Endodermal cell (in vitro differentiated cells): Measurements from ENCODE around the gene OCRL. TPM values are rescaled to one million over a fixed set of nuclear protein-coding genes. Genes with fewer than 3 reads are reported as not detected.

ENCODE experiments used
- DNase-seq: peaks from one replicate; pipeline ENCODE4 v3.0.0-alpha.2; 2017
- H3K27ac ChIP-seq: 2 replicates; pipeline ENCODE4 v1.5.1; 2013; ENCODE audit warnings: mild to moderate bottlenecking, low read depth, low read length, moderate library complexity
- H3K27me3 ChIP-seq: 2 replicates; pipeline ENCODE4 v1.6.1; 2013; ENCODE audit warnings: mild to moderate bottlenecking, low read length, moderate library complexity; ENCODE audit not compliant: insufficient read depth, control insufficient read depth, poor library complexity, severe bottlenecking
- H3K36me3 ChIP-seq: 2 replicates; pipeline ENCODE4 v1.7.0; 2013; ENCODE audit warnings: mild to moderate bottlenecking, low read length, moderate library complexity; ENCODE audit not compliant: control insufficient read depth, insufficient read depth
- H3K4me1 ChIP-seq: one replicate; pipeline ENCODE4 v1.7.0; 2013; ENCODE audit warnings: low read length; ENCODE audit not compliant: control insufficient read depth, insufficient read depth
- H3K4me3 ChIP-seq: 2 replicates; pipeline ENCODE4 v1.5.1; 2013; ENCODE audit warnings: mild to moderate bottlenecking, low read length, moderate library complexity
- H3K9ac ChIP-seq: 2 replicates; pipeline ENCODE4 v1.6.1; 2013; ENCODE audit warnings: mild to moderate bottlenecking, low read length, moderate library complexity; ENCODE audit not compliant: poor library complexity, severe bottlenecking; ENCODE audit errors: extremely low read depth
- H3K9me3 ChIP-seq: 2 replicates; pipeline ENCODE4 v1.6.1; 2013; ENCODE audit warnings: mild to moderate bottlenecking, low read length, moderate library complexity; ENCODE audit not compliant: control insufficient read depth
- H3K27ac Mint-ChIP-seq: 2 replicates; pipeline ENCODE4 v1.8.0; 2020; ENCODE audit warnings: mixed read lengths
- H3K27me3 Mint-ChIP-seq: 2 replicates; pipeline ENCODE4 v1.8.0; 2021; ENCODE audit warnings: mild to moderate bottlenecking, mixed read lengths; ENCODE audit not compliant: insufficient read depth
- H3K36me3 Mint-ChIP-seq: 2 replicates; pipeline ENCODE4 v1.8.0; 2020; ENCODE audit warnings: low read depth, mixed read lengths
- H3K4me1 Mint-ChIP-seq: 2 replicates; pipeline ENCODE4 v1.8.0; 2020; ENCODE audit warnings: mixed read lengths
- H3K4me3 Mint-ChIP-seq: 2 replicates; pipeline ENCODE4 v1.8.0; 2020; ENCODE audit warnings: mild to moderate bottlenecking, moderate library complexity, mixed read lengths
- H3K9me3 Mint-ChIP-seq: 2 replicates; pipeline ENCODE4 v1.8.0; 2020; ENCODE audit warnings: mild to moderate bottlenecking, mixed read lengths
- WGBS, 2 experiments: methylation state at CpG; one replicate each; pipeline versions ENCODE4 v1.1.5 to v1.1.7; 2013; ENCODE audit warnings: missing lambda C conversion rate in 2 of 2, mixed read lengths in 1 of 2; ENCODE audit not compliant: insufficient coverage in 1 of 2, insufficient read length in 1 of 2; 5-methylcytosine and 5-hydroxymethylcytosine counted together
- total RNA-seq, 2 donors: library from RNA; stranded (reverse); fragmentation: NEBNext Ultra II Directional in 1 of 2; extraction: Animal tissue kit (Norgen Biotek cat#: 25700) in 1 of 2; gene quantifications; 2 replicates in 1 of 2; 3 replicates in 1 of 2; pipeline ENCODE4 v1.2.1, GENCODE V29; 2021
- TF ChIP-seq, protein P1 (sequence below): fragments of 200-600 bp; sonication (generic); conservative IDR thresholded peaks from 2 replicates; pipeline ENCODE4 v1.5.0; 2021; ENCODE audit warnings: antibody characterized with exemption, mild to moderate bottlenecking

OCRL gene
- total RNA-seq, 2 donors from 2014 or later = 14.2 to 27.0 TPM

DNA sequence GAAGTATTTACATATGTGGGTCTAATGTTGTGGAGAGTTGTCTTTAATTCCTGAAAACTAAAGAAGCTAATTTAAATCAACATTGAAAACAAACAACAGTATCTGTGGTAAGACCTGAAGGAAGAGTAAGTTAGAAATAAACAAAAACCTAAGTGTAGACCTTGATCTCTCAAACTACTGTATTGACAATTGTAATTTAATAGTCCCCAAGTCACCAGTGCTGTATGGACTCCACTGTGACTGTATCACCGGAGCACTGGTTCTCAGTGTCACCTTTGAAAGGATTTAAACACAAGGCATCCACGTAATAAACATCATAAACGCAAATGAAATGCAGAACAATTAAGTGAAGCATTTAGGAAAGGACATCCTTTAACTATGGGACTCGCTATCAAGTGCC is 46.4 kb downstream of the OCRL start:
- 95% methylated on average over 4 of the region's 4 CpGs; no CpG with 5 or more reads in 1 of the 2 experiments for WGBS, 2 experiments

DNA sequence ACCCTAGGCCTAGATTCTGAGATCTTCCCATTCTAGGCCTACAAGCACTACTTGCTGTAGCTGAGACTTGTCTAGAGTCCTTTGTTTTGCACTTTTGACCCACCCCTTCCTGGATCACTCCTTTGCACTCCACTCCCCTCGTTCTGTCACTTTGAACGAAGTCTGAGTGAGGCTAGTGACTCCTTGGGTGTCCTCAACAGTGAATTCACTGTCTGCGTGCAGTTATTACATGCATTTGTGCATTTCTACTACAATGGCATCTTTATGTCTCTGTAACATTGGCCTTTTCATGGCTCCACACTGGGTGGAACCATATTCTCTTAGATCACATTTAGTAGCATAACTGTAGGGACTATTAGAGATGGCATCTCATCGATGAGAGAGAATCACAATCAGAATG is 50.5 kb downstream of the OCRL start:
- Histone ChIP-seq H3K4me3 (no peak overlapping the region), H3K9ac (no peak overlapping the region), H3K9me3 (no peaks in the 10 kb centered on the region), H3K36me3 (peaks cover 40% of the 10 kb centered on the region), H3K4me1 (no peaks in the 10 kb centered on the region), H3K27ac (no peak overlapping the region), H3K27me3 (no peaks in the 10 kb centered on the region)
- DNase-seq = no peak
- Mint-ChIP-seq H3K27me3 (no peaks in the 10 kb centered on the region), H3K36me3 (peaks cover 48% of the 10 kb centered on the region), H3K9me3 (no peaks in the 10 kb centered on the region), H3K4me1 (peaks cover 14% of the 10 kb centered on the region), H3K27ac (no peak overlapping the region), H3K4me3 (no peak overlapping the region)
- 93 to 100% methylated on average over 2 to 4 of the region's 4 CpGs for WGBS, 2 experiments
- TF ChIP-seq, protein P1, sequence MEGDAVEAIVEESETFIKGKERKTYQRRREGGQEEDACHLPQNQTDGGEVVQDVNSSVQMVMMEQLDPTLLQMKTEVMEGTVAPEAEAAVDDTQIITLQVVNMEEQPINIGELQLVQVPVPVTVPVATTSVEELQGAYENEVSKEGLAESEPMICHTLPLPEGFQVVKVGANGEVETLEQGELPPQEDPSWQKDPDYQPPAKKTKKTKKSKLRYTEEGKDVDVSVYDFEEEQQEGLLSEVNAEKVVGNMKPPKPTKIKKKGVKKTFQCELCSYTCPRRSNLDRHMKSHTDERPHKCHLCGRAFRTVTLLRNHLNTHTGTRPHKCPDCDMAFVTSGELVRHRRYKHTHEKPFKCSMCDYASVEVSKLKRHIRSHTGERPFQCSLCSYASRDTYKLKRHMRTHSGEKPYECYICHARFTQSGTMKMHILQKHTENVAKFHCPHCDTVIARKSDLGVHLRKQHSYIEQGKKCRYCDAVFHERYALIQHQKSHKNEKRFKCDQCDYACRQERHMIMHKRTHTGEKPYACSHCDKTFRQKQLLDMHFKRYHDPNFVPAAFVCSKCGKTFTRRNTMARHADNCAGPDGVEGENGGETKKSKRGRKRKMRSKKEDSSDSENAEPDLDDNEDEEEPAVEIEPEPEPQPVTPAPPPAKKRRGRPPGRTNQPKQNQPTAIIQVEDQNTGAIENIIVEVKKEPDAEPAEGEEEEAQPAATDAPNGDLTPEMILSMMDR = no peak

More for the DNA sequence above, 46.4 kb downstream of the OCRL start:
- Mint-ChIP-seq H3K36me3 (peaks cover 56% of the 10 kb centered on the region), H3K4me3 (no peak overlapping the region), H3K4me1 (peaks cover 6% of the 10 kb centered on the region), H3K9me3 (no peaks in the 10 kb centered on the region), H3K27ac (no peak overlapping the region), H3K27me3 (no peaks in the 10 kb centered on the region)
- DNase-seq = no peak
- Histone ChIP-seq H3K9ac (no peak overlapping the region), H3K27me3 (no peaks in the 10 kb centered on the region), H3K4me3 (no peak overlapping the region), H3K4me1 (no peaks in the 10 kb centered on the region), H3K36me3 (peaks cover 34% of the 10 kb centered on the region), H3K27ac (no peak overlapping the region), H3K9me3 (no peaks in the 10 kb centered on the region)
- TF ChIP-seq, protein P1 = no peak

DNA sequence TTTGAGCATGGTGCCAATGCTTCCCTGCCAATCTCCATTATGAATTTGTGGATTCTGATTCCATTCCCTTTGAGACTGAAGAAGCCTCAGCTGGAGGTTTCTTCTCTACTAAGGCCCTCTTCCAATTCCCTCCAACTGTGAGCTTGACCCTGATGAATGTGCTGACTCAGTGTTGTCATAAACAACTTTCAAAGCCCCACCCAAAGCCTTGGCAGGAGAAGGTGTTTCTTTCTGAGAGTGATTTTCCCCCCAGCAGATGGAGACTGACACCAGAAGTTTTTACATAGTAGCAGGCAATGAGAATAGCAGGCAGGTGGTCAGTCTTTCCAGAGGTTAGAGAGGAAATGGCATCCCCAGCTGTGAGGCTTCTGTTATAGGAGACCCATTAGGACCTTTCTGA is 53.1 kb downstream of the OCRL start:
- H3K36me3 ChIP-seq = peaks cover 29% of the 10 kb centered on the region
- no peak overlapping the region for H3K27ac ChIP-seq
- TF ChIP-seq, protein P1 = no peak

More for the DNA sequence above, 53.1 kb downstream of the OCRL start:
- no peaks in the 10 kb centered on the region for H3K9me3 ChIP-seq
- no peaks in the 10 kb centered on the region for H3K9me3 Mint-ChIP-seq
- H3K4me3 ChIP-seq = no peak overlapping the region
- H3K4me1 Mint-ChIP-seq = peaks cover 7% of the 10 kb centered on the region
- peaks cover 38% of the 10 kb centered on the region for H3K36me3 Mint-ChIP-seq
- no peaks in the 10 kb centered on the region for H3K27me3 ChIP-seq
- peak; percentile 64 for DNase-seq
- no peaks in the 10 kb centered on the region for H3K4me1 ChIP-seq
- H3K27ac Mint-ChIP-seq = peak overlapping the region; percentile 4
- no peak overlapping the region for H3K4me3 Mint-ChIP-seq
- H3K27me3 Mint-ChIP-seq = no peaks in the 10 kb centered on the region
- no peak overlapping the region for H3K9ac ChIP-seq
